ENCODE measurements around the gene DENND6A. TPM values are rescaled to one million over a fixed set of nuclear protein-coding genes. Genes with fewer than 3 reads are reported as not detected.
"Not testable (repeated sequence)": the region's sequence is repeated elsewhere in the genome, so short reads cannot be mapped to it uniquely, and the experiment has no call there.

Gene DENND6A
- total RNA-seq, 1 donor = 24.5 TPM

DNA sequence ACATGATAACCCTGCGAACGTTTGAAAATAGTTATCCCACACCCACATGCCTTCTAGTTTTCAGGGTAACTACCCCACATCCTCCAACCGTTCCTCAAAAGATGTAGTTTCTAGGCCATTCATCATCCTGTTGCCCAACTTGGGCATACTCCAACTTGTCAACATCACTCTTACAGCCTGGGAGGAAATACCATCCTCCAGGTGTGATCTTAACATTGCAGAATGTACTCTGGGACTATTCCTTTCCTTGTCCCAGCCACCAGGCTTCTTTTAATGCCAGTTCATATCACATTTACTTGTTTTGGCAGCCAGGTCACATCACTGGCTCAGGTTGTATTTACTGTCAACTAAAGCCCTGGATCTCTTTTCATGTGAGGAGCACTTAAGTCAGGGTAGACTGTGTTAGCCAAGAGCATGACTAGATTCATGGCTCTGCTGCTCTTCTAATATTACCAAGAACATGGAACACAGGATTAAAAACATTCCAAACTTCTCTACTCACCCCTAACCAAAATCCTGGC, 4.0 kb upstream of the DENND6A start:
- DNase-seq (ENCODE audit: low read depth in 2 of 3, low spot score in 2 of 3) = no peak

DNA sequence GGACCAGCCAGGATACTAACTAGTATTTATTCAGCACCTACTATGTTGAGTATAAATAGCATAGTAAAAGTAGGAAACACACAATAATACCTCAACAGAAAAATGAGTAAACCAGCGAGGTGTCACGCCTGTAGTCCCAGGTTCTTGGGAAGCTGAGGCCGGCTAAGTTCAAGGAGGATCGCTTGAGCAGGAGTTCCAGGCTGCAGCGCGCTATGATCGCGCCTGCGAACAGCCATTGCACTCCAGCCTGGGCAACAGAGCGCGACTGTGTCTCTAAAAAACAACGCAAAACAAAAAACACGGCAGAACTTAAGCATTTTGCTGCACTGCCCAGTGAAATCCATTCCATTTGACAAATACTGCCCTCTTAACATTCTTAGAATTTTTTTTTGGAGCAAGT, 1.3 kb upstream of the DENND6A start:
- no peak for DNase-seq (ENCODE audit: low read depth in 2 of 3, low spot score in 2 of 3)

DNA sequence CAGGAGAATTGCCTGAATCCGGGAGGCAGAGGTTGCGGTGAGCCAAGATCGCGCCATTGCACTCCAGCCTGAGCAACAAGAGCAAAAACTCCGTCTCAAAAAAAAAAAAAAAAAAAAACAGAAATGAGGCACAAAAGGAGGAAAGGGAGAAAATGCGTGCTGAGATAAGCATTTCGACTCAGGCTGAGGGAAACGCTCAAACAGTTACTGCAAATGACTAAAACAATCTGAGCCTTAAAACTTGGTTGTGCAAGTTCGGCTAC, 813 bp downstream of the DENND6A start:
- DNase-seq (ENCODE audit: low read depth in 2 of 3, low spot score in 2 of 3) = not testable (repeated sequence)

DNA sequence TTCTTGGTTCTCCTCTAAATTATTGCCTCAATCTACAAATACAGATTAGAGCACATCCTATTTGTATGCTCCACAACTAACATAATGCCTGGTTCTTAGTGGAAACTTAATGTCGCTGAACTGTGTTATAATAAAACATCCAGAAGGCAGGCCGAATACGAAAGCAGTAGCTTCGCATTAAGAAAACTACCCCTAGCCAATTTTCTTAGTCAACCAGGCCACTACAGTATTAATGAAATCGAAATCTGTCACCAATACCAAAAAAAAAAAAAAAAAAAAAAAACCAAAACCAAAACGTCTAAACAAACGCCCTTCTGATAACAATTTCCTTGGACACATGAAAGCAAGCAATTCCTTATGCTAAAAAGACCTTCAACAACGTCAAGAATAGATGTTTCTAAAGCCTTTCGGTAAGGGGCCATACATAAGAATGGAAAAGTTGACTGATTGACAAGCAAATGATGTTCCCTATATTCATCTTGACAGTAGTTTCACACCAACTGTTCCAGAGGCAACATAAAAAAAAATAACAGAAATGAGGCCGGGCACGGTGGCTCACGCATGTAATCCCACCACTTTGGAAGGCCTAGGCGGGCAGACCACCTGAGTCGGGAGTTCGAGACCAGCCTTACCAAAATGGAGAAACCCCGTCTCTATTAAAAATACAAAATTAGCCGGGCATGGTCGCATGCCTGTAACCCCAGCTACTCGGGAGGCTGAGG, 1.3 kb downstream of the DENND6A start:
- no peak for DNase-seq (ENCODE audit: low read depth in 2 of 3, low spot score in 2 of 3)

DNA sequence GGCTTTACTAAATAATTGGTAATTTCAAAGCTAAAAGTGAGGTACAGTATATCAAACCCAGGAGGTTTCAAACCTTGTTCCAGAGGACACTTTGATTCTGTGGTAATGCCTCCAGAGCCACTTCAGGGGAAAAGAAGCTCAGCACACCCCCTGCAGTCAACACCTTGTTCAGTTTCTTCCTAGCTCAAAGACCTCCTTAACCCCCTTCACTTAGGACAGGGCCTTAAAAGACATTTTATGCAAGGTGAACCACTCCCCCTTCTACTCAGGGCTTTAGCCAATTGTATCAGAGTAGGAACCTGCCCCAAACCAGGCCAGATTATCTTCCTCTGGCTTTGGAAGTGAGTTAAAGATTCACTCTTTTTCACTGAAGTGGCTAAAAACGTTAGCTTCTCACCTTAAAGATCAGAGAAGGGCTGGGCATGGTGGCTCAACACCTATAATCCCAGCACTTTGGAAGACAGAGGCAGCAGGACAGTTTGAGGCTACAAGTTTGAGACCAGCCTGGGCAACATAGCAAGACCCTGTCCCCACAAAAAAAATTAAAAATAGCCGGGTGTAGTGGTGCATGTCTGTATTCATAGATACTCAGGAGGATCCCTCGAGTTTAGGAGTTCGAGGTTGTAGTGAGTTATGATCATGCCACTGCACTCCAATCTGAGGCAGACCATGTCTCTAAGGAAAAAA, 3.4 kb downstream of the DENND6A start:
- DNase-seq (ENCODE audit: low read depth in 2 of 3, low spot score in 2 of 3) = no peak

DNA sequence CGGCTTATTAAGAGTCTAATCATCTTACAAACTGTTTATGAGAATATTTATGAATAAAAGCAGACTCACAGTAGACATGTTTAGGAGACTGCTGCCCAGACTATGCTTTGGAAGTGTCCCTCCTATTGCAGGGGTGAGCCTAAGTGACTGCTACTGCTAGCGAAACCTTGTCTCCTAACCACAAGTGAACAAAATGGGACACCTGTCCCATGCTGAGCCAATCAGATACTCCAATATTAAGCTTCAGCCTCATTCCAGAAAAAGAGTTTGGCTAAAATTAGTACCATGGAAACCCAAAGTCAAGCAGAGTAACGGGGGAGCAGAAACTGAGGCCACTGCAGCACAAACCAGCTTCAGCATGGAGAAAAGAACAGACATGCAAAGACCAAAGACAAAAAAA, 4.6 kb downstream of the DENND6A start:
- DNase-seq (ENCODE audit: low read depth in 2 of 3, low spot score in 2 of 3) = no peak

DNA sequence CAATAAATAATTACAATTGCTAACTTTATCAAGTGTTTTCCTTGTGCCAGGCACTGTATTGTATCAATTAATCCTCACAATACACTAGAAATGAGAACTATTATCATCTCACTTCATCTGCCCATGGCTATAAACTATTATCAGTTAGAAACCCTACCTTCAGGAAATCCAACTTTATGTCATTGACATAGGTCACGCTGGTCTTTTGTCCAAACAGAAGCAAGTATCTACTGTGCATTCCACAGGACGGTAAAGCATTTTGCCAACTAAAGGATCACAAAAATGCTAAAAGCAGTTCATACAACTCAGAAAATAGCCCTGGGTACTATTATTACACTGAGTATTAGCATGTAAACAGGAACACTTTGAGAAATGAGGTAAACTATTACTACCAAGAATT, 9.6 kb downstream of the DENND6A start:
- DNase-seq (ENCODE audit: low read depth in 2 of 3, low spot score in 2 of 3) = no peak

DNA sequence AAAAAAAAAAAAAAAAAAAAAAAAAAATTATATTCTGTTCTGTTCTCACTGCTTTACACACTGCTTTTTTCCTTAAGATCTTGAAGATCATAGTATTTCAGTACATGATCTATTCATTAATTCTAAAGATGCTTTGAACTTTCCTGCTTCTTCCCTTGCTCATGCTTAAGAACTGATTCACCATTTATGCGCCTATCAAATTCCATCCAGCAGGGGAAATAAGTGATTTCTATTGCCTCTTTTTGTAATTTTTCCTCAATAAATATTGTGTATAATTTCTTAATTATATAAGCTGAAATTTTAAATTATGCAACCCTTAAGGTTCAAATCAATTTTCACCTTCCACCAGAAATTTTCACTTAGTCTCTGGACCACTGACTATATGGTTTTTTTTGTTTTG, 10.6 kb downstream of the DENND6A start:
- DNase-seq (ENCODE audit: low read depth in 2 of 3, low spot score in 2 of 3) = no peak

DNA sequence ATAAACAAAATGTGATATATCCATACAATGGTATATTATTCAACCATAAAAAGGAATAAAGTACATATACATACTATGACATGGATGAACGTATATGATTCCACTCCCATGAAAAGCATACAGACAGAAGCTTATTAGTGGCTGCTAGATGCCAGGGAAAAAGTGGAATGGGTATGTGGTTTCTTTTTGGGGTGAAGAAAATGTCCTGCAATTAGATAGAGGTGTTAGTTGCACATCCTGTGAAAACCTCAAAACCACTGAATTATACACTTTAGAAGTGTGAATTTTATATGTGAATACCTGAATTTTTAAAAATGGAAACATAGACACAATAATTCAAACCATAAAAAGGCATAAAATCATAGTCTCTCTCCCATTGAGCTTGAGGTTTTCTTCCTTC, 11.2 kb downstream of the DENND6A start:
- no peak for DNase-seq (ENCODE audit: low read depth in 2 of 3, low spot score in 2 of 3)

DNA sequence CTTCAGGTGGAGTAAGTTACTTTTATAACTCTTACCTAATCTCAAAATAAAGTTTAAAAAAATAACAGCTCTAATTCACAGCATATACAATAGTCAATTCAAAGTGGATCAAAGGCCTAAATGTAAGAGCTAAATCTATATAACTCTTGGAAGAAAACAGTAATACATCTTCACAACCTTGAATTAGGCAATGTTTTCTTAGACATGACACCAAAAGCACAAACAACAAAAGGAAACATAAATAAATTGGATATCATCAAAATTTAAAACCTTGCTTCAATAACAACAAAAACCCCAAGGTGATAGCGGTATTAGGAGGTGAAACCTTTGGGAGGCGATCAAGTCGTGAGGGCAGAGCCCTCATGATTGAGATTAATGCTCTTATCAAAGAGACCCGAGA, 12.8 kb downstream of the DENND6A start:
- DNase-seq (ENCODE audit: low read depth in 2 of 3, low spot score in 2 of 3) = no peak

DNA sequence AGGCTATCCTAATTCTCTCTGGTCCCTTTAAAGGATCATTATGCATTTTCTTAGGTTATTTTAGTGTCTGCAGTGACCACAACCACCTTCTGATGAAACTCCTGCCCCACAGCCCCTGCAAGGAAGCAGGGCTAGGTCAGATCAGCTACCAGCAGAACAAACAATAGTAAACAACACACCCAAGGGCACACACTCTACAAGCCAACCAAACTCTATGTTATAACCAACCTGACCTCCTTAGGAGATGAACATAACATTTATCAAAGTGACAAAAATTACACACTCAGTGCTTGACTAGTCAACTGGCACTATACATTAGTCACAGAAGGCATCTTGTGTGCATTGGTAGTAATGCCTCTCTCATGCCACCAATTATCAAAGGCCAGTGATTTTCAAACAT, 17.3 kb downstream of the DENND6A start:
- no peak for DNase-seq (ENCODE audit: low read depth in 2 of 3, low spot score in 2 of 3)

DNA sequence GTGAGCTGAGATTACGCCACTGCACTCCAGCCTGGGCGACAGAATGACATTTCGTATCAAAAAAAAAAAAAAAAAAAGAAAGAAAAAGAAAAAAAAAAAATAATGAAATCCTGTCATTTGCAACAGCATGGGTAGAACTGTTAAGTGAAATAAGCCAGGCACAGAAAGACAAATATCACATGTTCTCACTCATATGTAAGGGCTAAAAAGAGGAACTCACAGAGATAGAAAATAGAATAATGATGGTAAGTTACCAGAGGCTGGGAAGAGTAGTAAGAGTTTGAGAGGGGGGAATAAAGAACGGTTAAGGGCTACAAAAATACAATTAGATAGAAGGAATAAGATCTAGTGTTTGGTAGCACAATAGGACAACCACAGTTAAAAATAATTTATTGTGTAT, 19.7 kb downstream of the DENND6A start:
- DNase-seq (ENCODE audit: low read depth in 2 of 3, low spot score in 2 of 3) = peak in 1 of 3 donors; percentile 42

DNA sequence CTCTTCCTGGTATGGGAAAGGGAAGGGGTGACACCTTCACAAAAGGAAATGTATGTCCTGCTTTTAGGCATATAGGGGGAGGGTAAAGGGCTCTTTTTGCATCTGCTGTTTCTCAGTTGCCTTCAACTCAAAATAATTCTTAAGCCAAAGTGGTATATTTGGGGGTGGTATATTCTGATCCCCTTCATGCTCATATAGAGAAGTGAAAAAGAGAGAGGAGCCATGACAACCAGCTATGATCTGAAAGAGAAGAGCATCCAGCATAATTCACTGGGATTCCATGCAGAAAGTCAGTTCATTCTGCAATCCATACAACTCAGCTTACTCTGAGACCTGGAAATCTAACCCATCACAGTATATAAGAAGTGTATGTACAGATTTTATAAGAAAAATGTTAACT, 22.3 kb downstream of the DENND6A start:
- DNase-seq (ENCODE audit: low read depth in 2 of 3, low spot score in 2 of 3) = no peak

DNA sequence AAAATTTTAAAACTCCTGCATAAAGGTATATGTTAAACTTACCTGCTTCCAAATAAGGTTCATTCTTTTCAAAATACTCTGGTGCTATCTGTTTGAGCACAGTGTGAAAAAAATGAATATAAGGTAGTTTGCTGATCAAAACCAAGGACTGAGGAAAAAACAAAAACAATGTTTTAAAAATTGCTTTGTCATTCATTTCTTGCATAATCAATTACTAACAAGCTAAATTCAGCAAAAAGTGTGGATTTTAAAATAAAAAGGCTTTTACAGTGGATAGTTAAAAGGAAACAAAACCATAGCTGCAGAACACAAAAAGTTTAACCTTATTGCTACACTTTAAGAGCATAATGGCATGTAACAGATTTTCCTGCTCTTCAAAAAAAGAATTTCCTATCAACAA, 31.5 kb downstream of the DENND6A start:
- no peak for DNase-seq (ENCODE audit: low read depth in 2 of 3, low spot score in 2 of 3)

DNA sequence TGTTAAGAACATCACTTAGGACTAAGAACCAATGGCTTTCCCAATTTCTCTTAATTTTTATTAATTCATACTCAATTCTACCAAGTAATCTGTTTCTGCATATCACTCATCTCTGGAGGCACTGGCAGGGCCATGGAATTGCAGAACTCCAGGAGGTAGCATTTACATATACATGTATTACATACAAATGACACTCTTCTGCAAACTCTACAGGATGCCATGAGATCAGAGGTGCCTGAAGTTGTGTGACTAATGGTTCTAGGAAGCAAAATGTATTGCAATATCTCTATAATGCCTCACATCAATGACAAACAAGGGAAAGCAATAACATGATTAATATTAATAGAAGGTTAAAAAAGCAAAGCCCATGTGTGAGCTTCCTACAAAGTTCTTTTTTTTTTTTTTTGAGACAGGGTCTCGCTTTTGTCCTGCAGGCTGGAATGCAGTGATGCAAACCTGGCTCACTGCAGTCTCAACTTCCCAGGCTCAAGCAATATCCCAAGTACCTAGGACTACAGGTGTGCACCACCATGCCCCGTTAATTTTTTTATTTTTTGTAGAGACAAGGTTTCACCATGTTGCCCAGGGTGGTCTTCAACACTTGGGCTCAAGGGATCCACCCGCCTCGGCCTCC, 33.0 kb downstream of the DENND6A start:
- DNase-seq (ENCODE audit: low read depth in 2 of 3, low spot score in 2 of 3) = no peak

DNA sequence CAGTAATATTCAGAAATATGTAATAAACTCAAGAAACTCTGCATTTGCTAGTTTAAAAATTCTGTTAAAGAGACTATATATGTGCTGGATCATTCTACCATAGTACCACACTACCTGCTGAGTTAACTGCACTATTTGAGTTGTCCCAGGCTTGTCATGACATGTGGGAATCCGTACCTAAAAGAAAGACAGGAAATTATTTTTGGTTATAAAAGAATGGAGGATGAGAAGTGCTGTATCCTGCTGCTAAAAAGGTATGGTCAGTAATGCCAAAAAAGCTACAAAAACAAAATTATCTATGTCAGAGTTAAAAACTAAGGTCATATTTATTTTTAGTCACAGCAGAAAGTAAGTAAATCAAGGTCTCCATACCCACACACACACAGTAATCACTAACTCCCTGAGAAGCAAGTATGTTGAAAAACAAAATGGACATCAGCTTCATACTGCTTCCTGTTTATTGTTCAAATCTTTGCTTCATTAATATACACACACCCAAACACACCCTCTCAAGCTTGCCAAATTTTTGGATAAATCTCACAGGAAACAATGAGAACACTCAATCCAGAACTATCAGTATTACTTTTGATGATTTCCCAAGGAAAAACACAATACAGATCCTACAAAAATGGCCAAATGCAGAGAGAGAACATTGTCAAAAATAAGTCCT, 33.7 kb downstream of the DENND6A start:
- DNase-seq (ENCODE audit: low read depth in 2 of 3, low spot score in 2 of 3) = no peak

DNA sequence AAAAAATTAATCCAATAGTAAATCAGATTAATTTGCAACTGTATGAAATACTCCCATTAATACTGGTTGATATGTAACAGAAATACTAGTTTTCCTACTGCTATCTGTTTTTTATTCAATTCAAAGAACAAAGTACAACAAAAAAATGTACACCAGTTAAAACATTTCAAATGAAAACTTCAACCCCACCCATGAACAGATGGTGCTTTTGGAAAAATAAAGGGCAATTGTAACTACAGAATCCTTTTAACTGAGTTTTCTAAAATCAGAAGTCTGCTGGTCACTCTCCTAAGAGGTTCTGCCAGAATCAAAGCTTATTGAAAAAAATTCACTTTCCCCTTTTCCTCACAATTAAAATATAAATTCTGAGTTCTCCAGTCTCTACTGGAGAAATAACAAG, 34.3 kb downstream of the DENND6A start:
- no peak for DNase-seq (ENCODE audit: low read depth in 2 of 3, low spot score in 2 of 3)

DNA sequence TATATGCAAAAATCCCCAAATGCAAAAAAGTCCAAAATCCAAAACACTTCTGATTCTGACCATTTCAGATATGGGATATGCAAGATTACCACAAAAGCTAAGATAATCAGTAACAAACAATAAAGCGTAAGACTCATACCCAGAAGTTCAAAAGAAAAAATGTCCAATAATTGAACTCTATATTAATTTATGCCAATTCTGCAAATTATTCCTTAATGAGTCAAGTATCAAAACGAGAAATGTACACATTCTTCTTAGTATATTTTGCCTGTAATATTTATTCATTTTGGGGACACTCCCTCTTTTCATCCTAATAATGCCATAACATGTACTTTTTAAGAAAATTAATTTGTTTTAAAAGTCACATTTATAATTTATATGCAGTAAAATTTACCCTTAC, 37.1 kb downstream of the DENND6A start:
- no peak for DNase-seq (ENCODE audit: low read depth in 2 of 3, low spot score in 2 of 3)

DNA sequence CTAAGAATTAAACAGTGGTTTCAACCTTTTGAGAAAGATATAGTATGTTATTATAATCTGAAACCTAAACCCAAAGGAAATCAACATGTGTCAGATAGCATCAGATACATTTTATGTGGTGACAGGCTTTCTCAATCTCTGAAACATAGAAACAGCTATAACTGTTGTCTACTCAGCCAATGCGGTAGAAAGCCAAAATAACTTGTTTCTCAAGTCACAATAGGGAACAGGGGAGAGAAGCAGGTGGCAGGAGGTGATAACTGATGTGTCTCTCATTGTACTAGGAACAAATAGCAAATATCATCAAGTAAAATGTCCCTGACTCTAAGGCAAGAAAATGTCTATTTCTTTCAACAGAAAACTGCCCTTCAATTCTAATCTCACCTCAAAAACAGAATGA, 38.6 kb downstream of the DENND6A start:
- peak in 2 of 3 donors; percentile 24 to 26 for DNase-seq (ENCODE audit: low read depth in 2 of 3, low spot score in 2 of 3)

DNA sequence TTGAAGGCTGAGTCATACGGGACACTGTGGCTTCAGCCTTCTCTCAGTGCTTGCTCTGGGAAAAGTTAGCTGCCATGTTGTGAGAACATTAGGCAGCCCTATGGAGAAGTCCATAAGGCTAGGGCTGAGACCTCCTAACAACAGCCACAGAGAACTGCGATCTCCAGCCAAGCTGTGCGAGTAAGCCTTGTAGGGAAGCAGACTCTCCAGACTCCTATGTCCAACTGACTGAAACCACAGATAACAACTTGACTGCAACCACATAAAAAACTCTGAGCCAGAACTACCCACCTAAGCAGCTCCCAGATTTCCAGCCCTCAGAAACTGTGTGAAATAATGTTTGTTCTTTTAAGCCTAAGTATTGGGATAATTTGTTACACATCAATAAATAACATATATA, 40.7 kb downstream of the DENND6A start:
- no peak for DNase-seq (ENCODE audit: low read depth in 2 of 3, low spot score in 2 of 3)

DNA sequence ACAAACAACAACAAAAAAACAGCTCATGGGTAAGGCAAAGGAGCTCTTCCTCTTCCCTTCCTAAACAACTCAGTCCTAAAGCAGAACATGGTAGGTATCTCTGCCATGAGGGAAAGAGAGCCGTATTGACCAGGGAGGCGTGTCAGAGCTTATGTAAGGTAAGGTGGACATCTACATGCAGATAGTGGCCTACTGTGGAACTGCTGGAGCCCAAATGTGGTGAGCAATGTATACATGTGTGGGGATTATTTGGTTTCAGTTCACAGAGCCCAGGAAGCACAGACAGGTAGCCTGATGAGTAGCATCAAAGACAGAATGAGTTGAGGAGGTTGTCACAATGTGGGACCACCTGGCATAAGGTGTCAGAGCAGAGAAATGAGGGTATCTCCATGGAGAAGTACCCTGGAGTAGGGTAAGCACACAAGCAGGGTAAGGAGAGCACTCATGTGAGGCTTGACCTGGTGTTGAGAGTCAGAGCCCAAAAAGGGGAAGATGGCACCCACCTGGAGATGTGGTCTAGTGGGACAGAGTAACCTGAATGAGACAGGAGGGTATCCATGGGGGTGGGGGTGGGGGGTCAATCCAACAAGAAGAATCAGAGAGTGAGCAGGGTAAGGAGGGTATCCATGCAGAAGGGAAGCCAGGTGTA, 45.5 kb downstream of the DENND6A start:
- DNase-seq (ENCODE audit: low read depth in 2 of 3, low spot score in 2 of 3) = no peak
